HCT116 (cell line): ENCODE measurements around the gene YLPM1. TPM values are rescaled to one million over a fixed set of nuclear protein-coding genes. Genes with fewer than 3 reads are reported as not detected.

Experiments
- ATAC-seq: fragments of 200-7000 bp; cut with Tn5 transposase; 2 replicates; pipeline ENCODE4 v1.9.1; 2020; ENCODE audit warnings: mild to moderate bottlenecking, moderate library complexity
- BruUV-seq: library from RNA; stranded (reverse); fragments of 400-500 nt; replicated peaks from 2 replicates; lab custom pipeline; 2021; lab: Mats Ljungman, UMichigan
- CTCF ChIA-PET: fragments of 300-600 bp; sonication (Branson Sonifier 250); formaldehyde crosslinking; loops from one replicate; lab custom pipeline; 2021; ENCODE audit warnings: antibody characterized with exemption; lab: Charles Lee
- POLR2A ChIA-PET: fragments of 300-600, 350-600 bp; sonication (Branson Sonifier 250); formaldehyde crosslinking; loops from one replicate; lab custom pipeline; 2021; ENCODE audit warnings: antibody characterized with exemption; lab: Charles Lee
- RAD21 ChIA-PET, 2 experiments: fragments of 300-600 bp; sonication (Branson Sonifier 250); formaldehyde crosslinking; loops; one replicate each; lab custom pipeline; 2023; ENCODE audit warnings: low total read pairs in 2 of 2; ENCODE audit not compliant: uncharacterized antibody in 2 of 2, unreplicated experiment in 2 of 2, low non-redundant PET in 1 of 2; lab: Charles Lee
- DNase-seq: peaks from one replicate; pipeline ENCODE4 v3.0.0-alpha.2; 2010; ENCODE audit warnings: low read depth, low spot score
- H2AFZ ChIP-seq: fragments of 200-600 bp; shearing (Covaris generic), sonication (generic); 2 replicates; pipeline ENCODE4 v1.6.1; 2017; ENCODE audit warnings: low read depth, mixed run types, mixed read lengths, antibody characterized with exemption, low read length; ENCODE audit not compliant: poor library complexity, severe bottlenecking
- H3K27ac ChIP-seq: 2 replicates; pipeline ENCODE4 v1.5.1; 2012; ENCODE audit warnings: low read depth, low read length
- H3K27me3 ChIP-seq: fragments of 200-600 bp; sonication (generic); 2 replicates; pipeline ENCODE4 v1.6.1; 2016; ENCODE audit warnings: mixed run types, low read length, mixed read lengths; ENCODE audit not compliant: insufficient read depth
- H3K36me3 ChIP-seq, 2 experiments: fragments of 200-500 bp in 1 of 2; fragments of 200-600 bp in 1 of 2; sonication (Bioruptor generic) in 1 of 2; sonication (generic) in 1 of 2; 2 replicates each; pipeline versions ENCODE4 v1.5.1 to v1.6.1; 2014 to 2016; ENCODE audit warnings: low read length in 2 of 2, inconsistent platforms in 1 of 2, mixed read lengths in 1 of 2, mixed run types in 1 of 2; ENCODE audit not compliant: insufficient read depth in 2 of 2, control insufficient read depth in 1 of 2
- H3K4me1 ChIP-seq, 2 experiments: fragments of 200-600 bp in 1 of 2; sonication (generic) in 1 of 2; 2 replicates each; pipeline versions ENCODE4 v1.5.1 to v1.6.1; 2012 to 2017; ENCODE audit warnings: low read length in 2 of 2, inconsistent platforms in 1 of 2, mild to moderate bottlenecking in 1 of 2, mixed read lengths in 1 of 2, mixed run types in 1 of 2, moderate library complexity in 1 of 2; ENCODE audit not compliant: insufficient read depth in 2 of 2, control insufficient read depth in 1 of 2
- H3K4me2 ChIP-seq: fragments of 200-600 bp; sonication (generic); 2 replicates; pipeline ENCODE4 v1.6.1; 2017; ENCODE audit warnings: mixed run types, low read length, mixed read lengths
- H3K4me3 ChIP-seq, 2 experiments: fragments of 200-600 bp in 1 of 2; sonication (generic) in 1 of 2; replicated peaks in 1 of 2; 2 replicates each; pipeline ENCODE4 v1.5.1; 2011 to 2016; ENCODE audit warnings: low read length in 2 of 2, control low read depth in 1 of 2, low read depth in 1 of 2, mild to moderate bottlenecking in 1 of 2, mixed read lengths in 1 of 2, mixed run types in 1 of 2
- H3K79me2 ChIP-seq: fragments of 200-600 bp; sonication (generic); 2 replicates; pipeline ENCODE4 v1.6.1; 2017; ENCODE audit warnings: mild to moderate bottlenecking, mixed run types, low read length, moderate library complexity, mixed read lengths; ENCODE audit not compliant: insufficient read depth
- H3K9ac ChIP-seq: fragments of 200-600 bp; sonication (generic); 2 replicates; pipeline ENCODE4 v1.6.1; 2016; ENCODE audit warnings: low read length, mixed read lengths
- H3K9me2 ChIP-seq: fragments of 200-600 bp; sonication (generic), shearing (Covaris generic); 2 replicates; pipeline ENCODE4 v1.6.1; 2017; ENCODE audit warnings: mixed run types, mild to moderate bottlenecking, moderate library complexity; ENCODE audit not compliant: insufficient read depth
- H3K9me3 ChIP-seq, 2 experiments: fragments of 200-500 bp in 1 of 2; fragments of 200-600 bp in 1 of 2; sonication (Bioruptor generic) in 1 of 2; sonication (generic) in 1 of 2; 2 replicates each; pipeline ENCODE4 v1.6.1; 2014 to 2017; ENCODE audit warnings: low read length in 2 of 2, mixed read lengths in 2 of 2, inconsistent platforms in 1 of 2, low read depth in 1 of 2, mild to moderate bottlenecking in 1 of 2, mixed run types in 1 of 2, moderate library complexity in 1 of 2; ENCODE audit not compliant: control insufficient read depth in 1 of 2, insufficient read depth in 1 of 2
- H4K20me1 ChIP-seq: fragments of 200-600 bp; sonication (generic), shearing (Covaris generic); 2 replicates; pipeline ENCODE4 v1.6.1; 2017; ENCODE audit warnings: mixed run types, mild to moderate bottlenecking, moderate library complexity; ENCODE audit not compliant: insufficient read depth
- CBX3 ChIP-seq: IDR thresholded peaks from 2 replicates; pipeline ENCODE4 v1.6.1; 2012; ENCODE audit warnings: low read depth
- JUND ChIP-seq: IDR thresholded peaks from 2 replicates; pipeline ENCODE4 v1.6.1; 2012
- POLR2AphosphoS5 ChIP-seq: IDR thresholded peaks from 2 replicates; pipeline ENCODE4 v1.6.1; 2011; ENCODE audit warnings: mild to moderate bottlenecking, low read depth, low read length, moderate library complexity
- SIN3A ChIP-seq: IDR thresholded peaks from 2 replicates; pipeline ENCODE4 v1.6.1; 2012; ENCODE audit warnings: low read depth
- TCF7L2 ChIP-seq: IDR thresholded peaks from 2 replicates; pipeline ENCODE4 v1.7.0; 2011; ENCODE audit warnings: borderline replicate concordance, inconsistent platforms; ENCODE audit not compliant: insufficient read depth, insufficient read length; ENCODE audit errors: extremely low read depth
- YY1 ChIP-seq: IDR thresholded peaks from 2 replicates; pipeline ENCODE4 v1.6.1; 2011; ENCODE audit warnings: low read length, low read depth, moderate library complexity, mild to moderate bottlenecking; ENCODE audit not compliant: insufficient replicate concordance; ENCODE audit errors: extremely low read depth
- ZFX ChIP-seq: fragments of 450-650 bp; IDR thresholded peaks from 2 replicates; pipeline ENCODE4 v1.6.1; 2017
- ZNF274 ChIP-seq: fragments of 200-500 bp; sonication (Bioruptor generic); IDR thresholded peaks from 2 replicates; pipeline ENCODE4 v1.6.1; 2014; ENCODE audit warnings: mild to moderate bottlenecking, low read depth, low read length, inconsistent platforms
- intact Hi-C: fragments of 100-400 bp; cut with micrococcal nuclease; formaldehyde crosslinking; loops from 2 replicates; pipeline ENCODE4 v1.10.0; 2022
- total RNA-seq: library from RNA; stranded (reverse); gene quantifications from one replicate; pipeline ENCODE4 v1.2.1, GENCODE V29; 2021; ENCODE audit not compliant: unreplicated experiment
- TF ChIP-seq, protein P1 (sequence below): IDR thresholded peaks from 2 replicates; pipeline ENCODE4 v1.6.1; 2012

YLPM1 gene
- total RNA-seq, 1 experiment from 2014 or later: 55.1 TPM

GRCh38 chr14:74846968-74847665 lies 84.0 kb downstream of the YLPM1 start:
- no peak for TF ChIP-seq ZFX
- TF ChIP-seq YY1: no peak
- TF ChIP-seq, all 23 proteins: peak for 0
- ChIA-PET RAD21 (no interaction called here), POLR2A (no interaction called here), CTCF (interaction anchor here (2.4 kb wide), 1 partner anchor 14 kb away, joined by 9 read pairs; no protein-coding TSS in a partner anchor)
- no peak overlapping the region for H3K4me2 ChIP-seq
- intact Hi-C loops: no loop called here
- BruUV-seq: no TSS peak
- no peaks in the 10 kb centered on the region for H3K9me2 ChIP-seq
- H3K27ac ChIP-seq: no peak overlapping the region
- H3K4me3 ChIP-seq: no peak overlapping the region
- no peak overlapping the region for H3K9ac ChIP-seq
- no peaks in the 10 kb centered on the region for H3K27me3 ChIP-seq
- no peaks in the 10 kb centered on the region for H3K36me3 ChIP-seq
- no peaks in the 10 kb centered on the region for H3K79me2 ChIP-seq
- H4K20me1 ChIP-seq: no peaks in the 10 kb centered on the region
- no peaks in the 10 kb centered on the region for H3K4me1 ChIP-seq
- no peak overlapping the region for H2AFZ ChIP-seq
- no peak for ATAC-seq
- H3K9me3 ChIP-seq: no peaks in the 10 kb centered on the region
- no peak for DNase-seq

GRCh38 chr14:74848768-74849167 lies 85.7 kb downstream of the YLPM1 start:
- Histone ChIP-seq H3K9ac (no peak overlapping the region), H4K20me1 (no peaks in the 10 kb centered on the region), H3K4me1 (no peaks in the 10 kb centered on the region), H2AFZ (no peak overlapping the region), H3K9me2 (no peaks in the 10 kb centered on the region), H3K4me3 (no peak overlapping the region), H3K27ac (no peak overlapping the region), H3K4me2 (no peak overlapping the region), H3K36me3 (no peaks in the 10 kb centered on the region), H3K27me3 (no peaks in the 10 kb centered on the region), H3K9me3 (no peaks in the 10 kb centered on the region), H3K79me2 (no peaks in the 10 kb centered on the region)
- no peak for DNase-seq
- ChIA-PET POLR2A (no interaction called here), CTCF (interaction anchor here (2.0 kb wide), 1 partner anchor 12 kb away, joined by 7 read pairs; no protein-coding TSS in a partner anchor), RAD21 (no interaction called here)
- TF ChIP-seq, protein P1, sequence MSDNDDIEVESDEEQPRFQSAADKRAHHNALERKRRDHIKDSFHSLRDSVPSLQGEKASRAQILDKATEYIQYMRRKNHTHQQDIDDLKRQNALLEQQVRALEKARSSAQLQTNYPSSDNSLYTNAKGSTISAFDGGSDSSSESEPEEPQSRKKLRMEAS: no peak
- TF ChIP-seq POLR2AphosphoS5: no peak
- TF ChIP-seq TCF7L2: no peak
- no peak for TF ChIP-seq SIN3A
- TF ChIP-seq YY1: no peak
- TF ChIP-seq JUND: no peak
- no peak for TF ChIP-seq ZNF274
- TF ChIP-seq CBX3: no peak
- BruUV-seq: no TSS peak
- no peak for ATAC-seq
- intact Hi-C loops: no loop called here
